Activated CD8-positive, alpha-beta T cell treated with anti-CD3 and anti-CD28 coated beads for 36 hours (primary cell): ENCODE data around the gene UBE2E1. TPM values are rescaled to one million over a fixed set of nuclear protein-coding genes. Genes with fewer than 3 reads are reported as not detected.

Source experiments
- ATAC-seq: fragments of 200-7000 bp; cut with Tn5 transposase; one replicate; pipeline ENCODE4 v1.10.0; 2021; ENCODE audit warnings: mild to moderate bottlenecking, moderate library complexity
- CTCF ChIA-PET: fragments of 350-600 bp; sonication (Branson Sonifier 250); formaldehyde crosslinking; loops from one replicate; lab custom pipeline; 2021; ENCODE audit warnings: antibody characterized with exemption; lab: Charles Lee
- POLR2A ChIA-PET: fragments of 350-600 bp; sonication (Branson Sonifier 250); formaldehyde crosslinking; loops from one replicate; lab custom pipeline; 2021; ENCODE audit warnings: antibody characterized with exemption; lab: Charles Lee
- DNase-seq: peaks from one replicate; pipeline ENCODE4 v3.0.0-alpha.2; 2020
- H3K27ac Mint-ChIP-seq: one replicate; pipeline ENCODE4 v1.8.0; 2021; ENCODE audit warnings: mild to moderate bottlenecking, mixed read lengths
- H3K27me3 Mint-ChIP-seq: one replicate; pipeline ENCODE4 v1.8.0; 2021; ENCODE audit warnings: mixed read lengths
- H3K36me3 Mint-ChIP-seq: one replicate; pipeline ENCODE4 v1.8.0; 2021; ENCODE audit warnings: low read depth, mixed read lengths
- H3K4me1 Mint-ChIP-seq: one replicate; pipeline ENCODE4 v1.8.0; 2021; ENCODE audit warnings: low read depth, mixed read lengths
- H3K4me3 Mint-ChIP-seq: one replicate; pipeline ENCODE4 v1.8.0; 2021; ENCODE audit warnings: mild to moderate bottlenecking, moderate library complexity, mixed read lengths
- H3K9me3 Mint-ChIP-seq: one replicate; pipeline ENCODE4 v1.8.0; 2021; ENCODE audit warnings: mixed read lengths
- CTCF ChIP-seq: fragments of 200-600 bp; IDR thresholded peaks from one replicate; pipeline ENCODE4 v1.8.0; 2022; ENCODE audit warnings: antibody characterized with exemption, mild to moderate bottlenecking
- intact Hi-C: fragments of 100-400 bp; cut with micrococcal nuclease; formaldehyde crosslinking; loops from one replicate; pipeline ENCODE4 v1.10.0; 2022
- total RNA-seq, 2 experiments: library from RNA; stranded (reverse); gene quantifications; one replicate each; pipeline ENCODE4 v1.2.3, GENCODE V29; 2021

Gene UBE2E1
- total RNA-seq, 2 experiments from 2014 or later = 79.0 to 80.3 TPM

- peaks cover 20% of the 10 kb centered on the region for H3K36me3 Mint-ChIP-seq
- H3K9me3 Mint-ChIP-seq = no peaks in the 10 kb centered on the region
- POLR2A ChIA-PET = interaction anchor here (0.7 to 1.6 kb wide), 3 partner anchors 21 to 25 kb away, joined by 3 to 5 read pairs (median 3); partner anchors contain the start of genes NKIRAS1 and RPL15
- intact Hi-C loops = no loop called here
- no peak for TF ChIP-seq CTCF
- no peaks in the 10 kb centered on the region for H3K27me3 Mint-ChIP-seq
- ATAC-seq (no peak), DNase-seq (no peak)
- H3K4me3 Mint-ChIP-seq = no peak overlapping the region
- no peak overlapping the region for H3K27ac Mint-ChIP-seq
- H3K4me1 Mint-ChIP-seq = no peaks in the 10 kb centered on the region
- CTCF ChIA-PET = no interaction called here
Measured at GRCh38 chr3:23894254-23895061, 88.7 kb downstream of the UBE2E1 start.

DNA sequence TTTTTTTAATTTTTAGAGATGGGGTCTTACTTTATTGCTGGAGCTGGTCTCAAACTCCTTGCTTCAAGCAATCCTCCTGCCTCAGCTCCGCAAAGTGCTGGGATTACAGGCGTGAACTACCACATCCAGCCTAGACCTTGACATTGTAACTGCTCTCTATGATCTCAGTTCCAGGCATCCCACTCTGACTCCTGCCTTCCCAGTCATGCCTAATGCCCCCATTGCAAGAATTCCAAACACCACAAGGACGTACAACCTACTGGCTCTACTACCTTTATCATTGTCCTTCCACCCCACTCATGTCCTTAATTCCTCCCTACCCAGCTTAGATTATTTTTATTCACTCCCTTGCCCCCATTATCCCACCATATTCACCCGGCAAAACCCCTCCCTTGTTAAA lies 89.4 kb downstream of the UBE2E1 start:
- Mint-ChIP-seq H3K4me3 (no peak overlapping the region), H3K36me3 (peaks cover 20% of the 10 kb centered on the region), H3K4me1 (no peaks in the 10 kb centered on the region), H3K27me3 (no peaks in the 10 kb centered on the region), H3K27ac (no peak overlapping the region), H3K9me3 (no peaks in the 10 kb centered on the region)
- no peak for TF ChIP-seq CTCF
- no peak for ATAC-seq
- DNase-seq = no peak
- POLR2A ChIA-PET = no interaction called here
- intact Hi-C loops = no loop called here
- CTCF ChIA-PET = no interaction called here

GRCh38 chr3:23900744-23901143 lies 95.0 kb downstream of the UBE2E1 start:
- DNase-seq (no peak), ATAC-seq (no peak)
- CTCF ChIA-PET = interaction anchor here (0.6 kb wide), 1 partner anchor 12 kb away, joined by 3 read pairs; no protein-coding TSS in a partner anchor
- intact Hi-C loops = no loop called here
- no peak overlapping the region for H3K27ac Mint-ChIP-seq
- no peaks in the 10 kb centered on the region for H3K27me3 Mint-ChIP-seq
- no peaks in the 10 kb centered on the region for H3K4me1 Mint-ChIP-seq
- POLR2A ChIA-PET = no interaction called here
- H3K4me3 Mint-ChIP-seq = no peak overlapping the region
- TF ChIP-seq CTCF = no peak
- H3K9me3 Mint-ChIP-seq = no peaks in the 10 kb centered on the region
- peaks cover 38% of the 10 kb centered on the region for H3K36me3 Mint-ChIP-seq

DNA sequence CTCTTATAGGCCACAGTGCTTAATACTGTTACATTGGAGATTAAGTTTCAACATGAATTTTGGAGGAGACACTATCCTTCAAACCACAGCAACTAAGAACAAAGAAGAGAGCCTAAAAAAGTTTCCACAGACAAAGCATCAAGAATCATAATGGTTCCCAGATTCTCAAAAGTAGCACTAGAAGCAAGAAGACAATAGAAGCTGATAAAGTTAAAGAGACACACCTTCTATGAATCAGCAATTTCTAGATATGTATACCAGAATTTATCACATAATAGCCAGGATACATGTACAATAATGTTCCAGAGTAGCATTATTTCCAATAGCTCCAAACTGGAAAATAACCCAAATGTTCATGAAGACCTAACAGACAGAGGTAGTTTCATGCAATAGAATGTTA lies 98.8 kb downstream of the UBE2E1 start:
- no peaks in the 10 kb centered on the region for H3K9me3 Mint-ChIP-seq
- CTCF ChIA-PET = no interaction called here
- no peaks in the 10 kb centered on the region for H3K4me1 Mint-ChIP-seq
- H3K36me3 Mint-ChIP-seq = peaks cover 27% of the 10 kb centered on the region
- H3K27ac Mint-ChIP-seq = no peak overlapping the region
- no peaks in the 10 kb centered on the region for H3K27me3 Mint-ChIP-seq
- POLR2A ChIA-PET = interaction anchor here (1.0 kb wide), 1 partner anchor 11 kb away, joined by 3 read pairs; no protein-coding TSS in a partner anchor
- intact Hi-C loops = no loop called here
- no peak overlapping the region for H3K4me3 Mint-ChIP-seq
- no peak for TF ChIP-seq CTCF
- DNase-seq = no peak
- no peak for ATAC-seq

- TF ChIP-seq CTCF = no peak
- ChIA-PET POLR2A (no interaction called here), CTCF (no interaction called here)
- Mint-ChIP-seq H3K27ac (no peak overlapping the region), H3K4me1 (peaks cover 4% of the 10 kb centered on the region), H3K4me3 (no peak overlapping the region), H3K9me3 (no peaks in the 10 kb centered on the region), H3K36me3 (peaks cover 14% of the 10 kb centered on the region), H3K27me3 (no peaks in the 10 kb centered on the region)
- DNase-seq (no peak), ATAC-seq (no peak)
- intact Hi-C loops = no loop called here
Measured at GRCh38 chr3:23909341-23909740, 103.6 kb downstream of the UBE2E1 start.
